ENCODE results near the gene HFE. TPM values are rescaled to one million over a fixed set of nuclear protein-coding genes. Genes with fewer than 3 reads are reported as not detected.
"Not testable (repeated sequence)": the region's sequence is repeated elsewhere in the genome, so short reads cannot be mapped to it uniquely, and the experiment has no call there.

HFE gene
- total RNA-seq, 2 experiments from 2014 or later, result 0.69 to 0.72 TPM

DNA sequence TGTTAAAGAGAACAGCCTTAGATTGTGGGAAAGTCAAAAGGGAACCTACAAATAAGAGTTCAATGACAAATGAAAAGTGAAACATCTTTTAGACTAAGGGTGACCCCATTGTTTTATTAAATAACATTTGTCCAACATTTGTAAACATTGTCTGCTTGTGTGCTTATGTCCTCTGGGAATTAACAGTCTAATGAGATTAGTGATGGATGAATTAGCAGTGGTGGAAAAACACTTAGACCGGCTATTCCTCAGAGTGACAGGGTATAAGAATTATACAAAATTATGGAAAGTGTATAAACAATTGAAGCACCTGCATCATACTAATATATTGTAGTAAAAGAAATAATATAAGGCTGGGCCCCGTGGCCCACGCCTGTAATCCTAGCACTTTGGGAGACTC lies 29.3 kb upstream of the HFE start:
- BruUV-seq (replicated peaks), result no TSS peak
- H3K9me2 ChIP-seq (ENCODE audit: insufficient read depth, low read length), result no peaks in the 10 kb centered on the region
- CTCF ChIA-PET (ENCODE audit: unreplicated experiment), result no interaction called here
- POLR2A ChIA-PET, result interaction anchor here (1.1 to 5.5 kb wide), 6 partner anchors 15 to 1833 kb away, joined by 6 to 77 read pairs (median 22); a partner anchor contains a TSS
- H3K79me2 ChIP-seq (ENCODE audit: insufficient read depth, low read depth, low read length), result no peaks in the 10 kb centered on the region
- no peak overlapping the region for H3K4me3 ChIP-seq (ENCODE audit: low read depth, low read length, poor library complexity, severe bottlenecking)
- H4K20me1 ChIP-seq (ENCODE audit: insufficient read depth, low read length), result no peaks in the 10 kb centered on the region
- TF ChIP-seq EZH2phosphoT487 (IDR thresholded peaks at IDR 0.05; ENCODE audit: borderline replicate concordance, low read depth, low read length), result no peak
- TF ChIP-seq, protein P1, sequence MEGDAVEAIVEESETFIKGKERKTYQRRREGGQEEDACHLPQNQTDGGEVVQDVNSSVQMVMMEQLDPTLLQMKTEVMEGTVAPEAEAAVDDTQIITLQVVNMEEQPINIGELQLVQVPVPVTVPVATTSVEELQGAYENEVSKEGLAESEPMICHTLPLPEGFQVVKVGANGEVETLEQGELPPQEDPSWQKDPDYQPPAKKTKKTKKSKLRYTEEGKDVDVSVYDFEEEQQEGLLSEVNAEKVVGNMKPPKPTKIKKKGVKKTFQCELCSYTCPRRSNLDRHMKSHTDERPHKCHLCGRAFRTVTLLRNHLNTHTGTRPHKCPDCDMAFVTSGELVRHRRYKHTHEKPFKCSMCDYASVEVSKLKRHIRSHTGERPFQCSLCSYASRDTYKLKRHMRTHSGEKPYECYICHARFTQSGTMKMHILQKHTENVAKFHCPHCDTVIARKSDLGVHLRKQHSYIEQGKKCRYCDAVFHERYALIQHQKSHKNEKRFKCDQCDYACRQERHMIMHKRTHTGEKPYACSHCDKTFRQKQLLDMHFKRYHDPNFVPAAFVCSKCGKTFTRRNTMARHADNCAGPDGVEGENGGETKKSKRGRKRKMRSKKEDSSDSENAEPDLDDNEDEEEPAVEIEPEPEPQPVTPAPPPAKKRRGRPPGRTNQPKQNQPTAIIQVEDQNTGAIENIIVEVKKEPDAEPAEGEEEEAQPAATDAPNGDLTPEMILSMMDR (conservative IDR thresholded peaks at IDR 0.05; ENCODE audit: low read length), result no peak
- DNase-seq (ENCODE audit: low spot score), result no peak
- H2AFZ ChIP-seq (ENCODE audit: low read length), result peak overlapping the region; percentile 27; the same call in 1 of the 2 replicates
- no peaks in the 10 kb centered on the region for H3K9me3 ChIP-seq (ENCODE audit: low read length)
- peaks cover 35% of the 10 kb centered on the region for H3K4me1 ChIP-seq (ENCODE audit: insufficient read depth, low read length, poor library complexity, severe bottlenecking)
- peak overlapping the region; percentile 72 for H3K4me2 ChIP-seq (ENCODE audit: low read length)
- peak overlapping the region; percentile 93 for H3K27ac ChIP-seq (ENCODE audit: low read depth, low read length, poor library complexity, severe bottlenecking)
- intact Hi-C loops (cut with micrococcal nuclease; ENCODE audit: unreplicated experiment), result loop anchor here (2.0 to 5.0 kb wide), 3 partner anchors 99 to 214 kb away; a partner anchor contains a TSS
- H3K36me3 ChIP-seq (ENCODE audit: insufficient read depth, low read length), result no peaks in the 10 kb centered on the region

GRCh38 chr6:26058477-26059033 lies 28.7 kb upstream of the HFE start:
- POLR2A ChIA-PET, result interaction anchor here (0.6 to 5.5 kb wide), 16 partner anchors 9 to 212 kb away, joined by 3 to 77 read pairs (median 6); a partner anchor contains a TSS
- Histone ChIP-seq H3K27ac (ENCODE audit: low read depth, low read length, poor library complexity, severe bottlenecking) (peak overlapping the region; percentile 93), H3K4me1 (ENCODE audit: insufficient read depth, low read length, poor library complexity, severe bottlenecking) (peaks cover 34% of the 10 kb centered on the region)
- H3K9me3 ChIP-seq (ENCODE audit: low read length); H2AFZ ChIP-seq (ENCODE audit: low read length); H4K20me1 ChIP-seq (ENCODE audit: insufficient read depth, low read length); CTCF ChIA-PET (ENCODE audit: unreplicated experiment); H3K36me3 ChIP-seq (ENCODE audit: insufficient read depth, low read length); DNase-seq (ENCODE audit: low spot score); H3K9me2 ChIP-seq (ENCODE audit: insufficient read depth, low read length); BruUV-seq (replicated peaks); H3K79me2 ChIP-seq (ENCODE audit: insufficient read depth, low read depth, low read length); H3K4me2 ChIP-seq (ENCODE audit: low read length); H3K4me3 ChIP-seq (ENCODE audit: low read depth, low read length, poor library complexity, severe bottlenecking): not testable (repeated sequence)
- intact Hi-C loops (cut with micrococcal nuclease; ENCODE audit: unreplicated experiment), result loop anchor here (5.0 kb wide), 2 partner anchors 139 to 214 kb away; a partner anchor contains a TSS

GRCh38 chr6:26059941-26060340 lies 27.3 kb upstream of the HFE start:
- no TSS peak for BruUV-seq (replicated peaks)
- intact Hi-C loops (cut with micrococcal nuclease; ENCODE audit: unreplicated experiment), result loop anchor here (5.0 kb wide), 2 partner anchors 137 to 212 kb away; a partner anchor contains a TSS

More at GRCh38 chr6:26059941-26060340, 27.3 kb upstream of the HFE start:
- H3K36me3 ChIP-seq (ENCODE audit: insufficient read depth, low read length), result no peaks in the 10 kb centered on the region
- H3K9me2 ChIP-seq (ENCODE audit: insufficient read depth, low read length), result no peaks in the 10 kb centered on the region
- H3K27ac ChIP-seq (ENCODE audit: low read depth, low read length, poor library complexity, severe bottlenecking), result no peak overlapping the region
- H3K4me2 ChIP-seq (ENCODE audit: low read length), result no peak overlapping the region
- H2AFZ ChIP-seq (ENCODE audit: low read length), result no peak overlapping the region
- peaks cover 24% of the 10 kb centered on the region for H3K4me1 ChIP-seq (ENCODE audit: insufficient read depth, low read length, poor library complexity, severe bottlenecking)
- H3K9me3 ChIP-seq (ENCODE audit: low read length), result no peaks in the 10 kb centered on the region
- TF ChIP-seq EZH2phosphoT487 (IDR thresholded peaks at IDR 0.05; ENCODE audit: borderline replicate concordance, low read depth, low read length), result no peak
- TF ChIP-seq, protein P1 (conservative IDR thresholded peaks at IDR 0.05; ENCODE audit: low read length), result no peak
- DNase-seq (ENCODE audit: low spot score), result no peak
- POLR2A ChIA-PET, result interaction anchor here (0.6 to 5.5 kb wide), 23 partner anchors 8 to 1805 kb away, joined by 3 to 77 read pairs (median 4); partner anchors contain the start of gene HFE
- H4K20me1 ChIP-seq (ENCODE audit: insufficient read depth, low read length), result no peaks in the 10 kb centered on the region
- no peaks in the 10 kb centered on the region for H3K79me2 ChIP-seq (ENCODE audit: insufficient read depth, low read depth, low read length)
- CTCF ChIA-PET (ENCODE audit: unreplicated experiment), result interaction anchor here (1.1 kb wide), 1 partner anchor 44 kb away, joined by 3 read pairs; a partner anchor contains a TSS
- H3K4me3 ChIP-seq (ENCODE audit: low read depth, low read length, poor library complexity, severe bottlenecking), result no peak overlapping the region

Measured in OCI-LY7 (cell line).